GM23338 (cell line): ENCODE measurements around the gene TNPO3.

Experiments used
- CREB1 ChIP-seq: fragments of 250-450 bp; sonication (Bioruptor Pico); IDR thresholded peaks from 2 replicates; pipeline ENCODE4 v1.5.0; 2020; ENCODE audit warnings: low read depth, mild to moderate bottlenecking, moderate library complexity
- CTCF ChIP-seq, 2 experiments: fragments of 200-600 bp in 1 of 2; sonication (generic) in 1 of 2; conservative IDR thresholded peaks; 2 replicates each; pipeline versions ENCODE4 v1.5.1 to v1.6.1; 2016 to 2017; ENCODE audit warnings: antibody characterized with exemption in 2 of 2, low read depth in 2 of 2, mild to moderate bottlenecking in 2 of 2, moderate library complexity in 1 of 2
- EZH2 ChIP-seq: fragments of 200-600 bp; sonication (generic); IDR thresholded peaks from one replicate; pipeline ENCODE4 v1.8.0; 2017; ENCODE audit warnings: antibody characterized with exemption, mild to moderate bottlenecking, low read depth; ENCODE audit not compliant: unreplicated experiment
- EZH2phosphoT487 ChIP-seq: fragments of 200-600 bp; sonication (generic); IDR thresholded peaks from one replicate; pipeline ENCODE4 v1.8.1; 2018; ENCODE audit warnings: antibody characterized with exemption; ENCODE audit not compliant: unreplicated experiment
- JUNB ChIP-seq: IDR thresholded peaks from one replicate; pipeline ENCODE4 v1.6.1; 2016; ENCODE audit warnings: antibody characterized with exemption; ENCODE audit not compliant: unreplicated experiment
- NANOG ChIP-seq: IDR thresholded peaks from 2 replicates; pipeline ENCODE4 v1.6.1; 2016; ENCODE audit warnings: antibody characterized with exemption, borderline replicate concordance
- POLR2AphosphoS5 ChIP-seq: IDR thresholded peaks from 2 replicates; pipeline ENCODE4 v1.6.1; 2016; ENCODE audit warnings: antibody characterized with exemption, low read depth
- REST ChIP-seq: IDR thresholded peaks from one replicate; pipeline ENCODE4 v1.6.1; 2018; ENCODE audit warnings: antibody characterized with exemption; ENCODE audit not compliant: unreplicated experiment
- ZNF114 ChIP-seq: fragments of 250-450 bp; sonication (Bioruptor Pico); IDR thresholded peaks from 2 replicates; pipeline ENCODE4 v1.5.0; 2020; ENCODE audit warnings: mild to moderate bottlenecking, moderate library complexity
- ZNF331 ChIP-seq: fragments of 250-450 bp; sonication (Bioruptor Pico); IDR thresholded peaks from 2 replicates; pipeline ENCODE4 v1.5.0; 2020; ENCODE audit warnings: low read depth, mild to moderate bottlenecking, moderate library complexity

GRCh38 chr7:129069021-129069420, 14.1 kb upstream of the TNPO3 start:
- TF ChIP-seq CTCF (conservative IDR thresholded peaks at IDR 0.05; ENCODE audit: low read depth in 2 of 2) (no peak), REST (no peak), POLR2AphosphoS5 (no peak), EZH2 (no peak), EZH2phosphoT487 (no peak), JUNB (no peak), CREB1 (CRISPR knock-in tag) (no peak), NANOG (no peak), ZNF114 (CRISPR knock-in tag) (no peak), ZNF331 (CRISPR knock-in tag) (no peak)
